HepG2 (cell line): Measurements from ENCODE around the gene PPFIA4. TPM values are rescaled to one million over a fixed set of nuclear protein-coding genes. Genes with fewer than 3 reads are reported as not detected.

Experiments
- ATAC-seq: fragments of 200-7000 bp; cut with Tn5 transposase; 3 replicates; pipeline ENCODE4 v1.9.1; 2020; ENCODE audit warnings: mild to moderate bottlenecking, moderate library complexity
- BruUV-seq: library from RNA; stranded (reverse); fragments of 400-500 nt; replicated peaks from 2 replicates; lab custom pipeline; 2021; lab: Mats Ljungman, UMichigan
- CTCF ChIA-PET: fragments of 300-600 bp; formaldehyde crosslinking; extraction: SDS; loops from one replicate; lab custom pipeline; 2021; ENCODE audit warnings: low total read pairs, inconsistent platforms, low intra/inter-chr PET ratio; lab: Yijun Ruan, JAX
- POLR2A ChIA-PET: fragments of 350-600 bp; sonication (Branson Sonifier 250); formaldehyde crosslinking; loops from one replicate; lab custom pipeline; 2020; ENCODE audit warnings: antibody characterized with exemption, inconsistent platforms; lab: Yijun Ruan, JAX
- DNase-seq: peaks from one replicate; pipeline ENCODE4 v3.0.0-alpha.2; 2015; ENCODE audit warnings: low spot score
- FAIRE-seq: peaks from 3 replicates; lab custom pipeline; 2011; peaks lifted over from hg19 to GRCh38; lab: Jason Lieb, UNC
- H2AFZ ChIP-seq: one replicate; pipeline ENCODE4 v1.6.1; 2011; ENCODE audit warnings: low read length, inconsistent platforms
- H3K27ac ChIP-seq: fragments of 300-600 bp; 3 replicates; pipeline ENCODE4 v1.8.0; 2011; ENCODE audit warnings: mixed run types, mild to moderate bottlenecking, mixed read lengths, low read length, inconsistent platforms; ENCODE audit not compliant: insufficient read depth; ENCODE audit errors: extremely low read length
- H3K27me3 ChIP-seq, 2 experiments: fragments of 200-600 bp in 1 of 2; 2 replicates in 1 of 2; 3 replicates in 1 of 2; pipeline versions ENCODE4 v1.6.0 to v1.8.0; 2011; ENCODE audit warnings: low read length in 2 of 2, mild to moderate bottlenecking in 2 of 2, moderate library complexity in 2 of 2, inconsistent platforms in 1 of 2; ENCODE audit not compliant: insufficient read depth in 2 of 2, control insufficient read depth in 1 of 2
- H3K36me3 ChIP-seq, 2 experiments: fragments of 200-600 bp in 1 of 2; replicated peaks in 1 of 2; 2 replicates in 1 of 2; 3 replicates in 1 of 2; pipeline versions ENCODE4 v1.5.1 to v1.8.0; 2011; ENCODE audit warnings: low read length in 2 of 2, inconsistent platforms in 1 of 2; ENCODE audit not compliant: insufficient read depth in 2 of 2, control insufficient read depth in 1 of 2
- H3K4me1 ChIP-seq: 2 replicates; pipeline ENCODE4 v1.5.1; 2012; ENCODE audit warnings: low read length, inconsistent platforms; ENCODE audit not compliant: insufficient read depth
- H3K4me2 ChIP-seq: 2 replicates; pipeline ENCODE4 v1.6.0; 2011; ENCODE audit warnings: low read depth, low read length, inconsistent platforms
- H3K4me3 ChIP-seq, 3 experiments: fragments of 200-600 bp in 1 of 3; sonication (generic), shearing (Covaris generic) in 1 of 3; replicated peaks in 1 of 3; 2 replicates each; pipeline ENCODE4 v1.5.1; 2011 to 2016; ENCODE audit warnings: low read length in 3 of 3, inconsistent platforms in 2 of 3, low read depth in 2 of 3, mild to moderate bottlenecking in 2 of 3, control low read depth in 1 of 3, mixed read lengths in 1 of 3; ENCODE audit not compliant: insufficient read depth in 1 of 3
- H3K79me2 ChIP-seq: one replicate; pipeline ENCODE4 v1.6.1; 2011; ENCODE audit warnings: low read length, inconsistent platforms; ENCODE audit not compliant: insufficient read depth
- H3K9ac ChIP-seq: 2 replicates; pipeline ENCODE4 v1.6.0; 2011; ENCODE audit warnings: mild to moderate bottlenecking, low read depth, low read length, inconsistent platforms; ENCODE audit not compliant: insufficient read depth
- H3K9me3 ChIP-seq: 2 replicates; pipeline ENCODE4 v1.5.1; 2012; ENCODE audit warnings: mild to moderate bottlenecking, low read length
- H4K20me1 ChIP-seq: 2 replicates; pipeline ENCODE4 v1.6.0; 2011; ENCODE audit warnings: inconsistent platforms, mild to moderate bottlenecking, low read length, moderate library complexity; ENCODE audit not compliant: insufficient read depth
- BHLHE40 ChIP-seq: IDR thresholded peaks from 2 replicates; pipeline ENCODE4 v1.6.1; 2011; ENCODE audit warnings: low read length, improper control_type of control experiment
- CAMTA2 ChIP-seq: sonication (generic); formaldehyde crosslinking; IDR thresholded peaks from 2 replicates; pipeline ENCODE4 v1.4.0; 2020; ENCODE audit warnings: mild to moderate bottlenecking, missing genetic modification reagents, borderline replicate concordance
- CC2D1A ChIP-seq: sonication (generic); formaldehyde crosslinking; IDR thresholded peaks from 2 replicates; pipeline ENCODE4 v1.8.1; 2023; ENCODE audit warnings: mild to moderate bottlenecking, missing genetic modification reagents
- DMAP1 ChIP-seq: IDR thresholded peaks from 2 replicates; pipeline ENCODE4 v1.6.1; 2016
- HMGXB3 ChIP-seq: sonication (generic); formaldehyde crosslinking; IDR thresholded peaks from 2 replicates; pipeline ENCODE4 v1.4.0; 2020; ENCODE audit warnings: missing genetic modification reagents, borderline replicate concordance
- IKZF4 ChIP-seq: sonication (generic); formaldehyde crosslinking; IDR thresholded peaks from 2 replicates; pipeline ENCODE4 v1.5.1; 2020; ENCODE audit warnings: borderline replicate concordance, mild to moderate bottlenecking, low read depth, missing genetic modification reagents; ENCODE audit errors: not compliant biosample characterization
- MAX ChIP-seq: IDR thresholded peaks from 2 replicates; pipeline ENCODE4 v1.6.1; 2012; ENCODE audit warnings: inconsistent platforms
- MXD4 ChIP-seq: IDR thresholded peaks from 2 replicates; pipeline ENCODE4 v1.6.1; 2016; ENCODE audit warnings: mild to moderate bottlenecking, missing biosample characterization, missing genetic modification reagents
- PTBP1 ChIP-seq: fragments of 200-400 bp; formaldehyde crosslinking; IDR thresholded peaks from 2 replicates; pipeline ENCODE4 v1.6.1; 2018; ENCODE audit warnings: low read length, low read depth; ENCODE audit not compliant: poor library complexity, severe bottlenecking
- SOX5 ChIP-seq: IDR thresholded peaks from 2 replicates; pipeline ENCODE4 v1.6.1; 2016; ENCODE audit warnings: borderline replicate concordance
- ZBTB14 ChIP-seq: sonication (generic); formaldehyde crosslinking; IDR thresholded peaks from 2 replicates; pipeline ENCODE4 v1.4.0; 2020; ENCODE audit warnings: missing genetic modification reagents
- ZNF296 ChIP-seq: sonication (generic); formaldehyde crosslinking; conservative IDR thresholded peaks from 2 replicates; pipeline ENCODE4 v1.5.0; 2020; ENCODE audit warnings: mild to moderate bottlenecking, missing genetic modification reagents
- ZNF567 ChIP-seq: sonication (generic); formaldehyde crosslinking; IDR thresholded peaks from 2 replicates; pipeline ENCODE4 v1.8.1; 2023; ENCODE audit warnings: mild to moderate bottlenecking, missing genetic modification reagents, borderline replicate concordance
- ZNF775 ChIP-seq: sonication (generic); formaldehyde crosslinking; IDR thresholded peaks from 2 replicates; pipeline ENCODE4 v1.4.0; 2020; ENCODE audit warnings: missing genetic modification reagents, mild to moderate bottlenecking, moderate library complexity, borderline replicate concordance
- WGBS: methylation state at CpG from one replicate; pipeline ENCODE4 v1.1.6; 2017; ENCODE audit warnings: low lambda C conversion rate; 5-methylcytosine and 5-hydroxymethylcytosine counted together
- in situ Hi-C: cut with HindIII; loops from 2 replicates; pipeline ENCODE4 v1.10.0; 2017; ENCODE audit warnings: low pct_unique_long_range_greater_than_20kb; ENCODE audit not compliant: extremely low pct_ligation_motif_present
- intact Hi-C: fragments of 100-400 bp; cut with micrococcal nuclease; formaldehyde crosslinking; loops from one replicate; pipeline ENCODE4 v1.10.0; 2022; ENCODE audit not compliant: unreplicated experiment
- polyA plus RNA-seq, 8 experiments: library from polyadenylated mRNA; depleted of rRNA in 3 of 8; stranded (reverse) in 7 of 8; unstranded in 1 of 8; fragments of >200 nt; fragmentation: Illumina TruSeq in 4 of 8; extraction: Trizol in 4 of 8; gene quantifications; 2 replicates each; pipeline versions ENCODE4 v1.2.1 to v1.2.3, GENCODE V29; 2011 to 2016; ENCODE audit warnings: low read depth in 4 of 8, missing spikeins in 1 of 8, mixed read lengths in 1 of 8; ENCODE audit not compliant: insufficient read depth in 1 of 8
- total RNA-seq, 5 experiments: library from RNA; depleted of rRNA; stranded (reverse); fragments of >200 nt; fragmentation: Illumina TruSeq; extraction: Trizol; gene quantifications; 2 replicates each; pipeline ENCODE4 v1.2.3, GENCODE V29; 2016; ENCODE audit warnings: low read depth in 1 of 5

PPFIA4 gene
- total and polyA plus RNA-seq, 2 of the 13 experiments (the other 11 are each of a cell fraction or from before 2014, with no cell fraction given), result 6.4 TPM; not detected in 1

- Histone ChIP-seq H3K4me3 (no peak overlapping the region), H2AFZ (no peak overlapping the region), H4K20me1 (no peaks in the 10 kb centered on the region), H3K79me2 (no peaks in the 10 kb centered on the region), H3K9ac (no peak overlapping the region), H3K4me1 (no peaks in the 10 kb centered on the region), H3K36me3 (no peaks in the 10 kb centered on the region), H3K4me2 (no peak overlapping the region), H3K27me3 (peaks cover 1 to 15% of the 10 kb centered on the region in 2 experiments; a peak in 3 of 5 replicates), H3K27ac (no peak overlapping the region), H3K9me3 (no peaks in the 10 kb centered on the region)
- DNase-seq, result no peak
- intact Hi-C loops (no loop called here), in situ Hi-C loops (no loop called here)
- no peak for ATAC-seq
- BruUV-seq, result no TSS peak
- ChIA-PET POLR2A (no interaction called here), CTCF (no interaction called here)
- 13% methylated on average over 11 of the region's 11 CpGs for WGBS
- TF ChIP-seq HMGXB3 (CRISPR knock-in tag) (no peak), PTBP1 (no peak), MXD4 (CRISPR knock-in tag) (no peak), IKZF4 (CRISPR knock-in tag) (no peak), DMAP1 (CRISPR knock-in tag) (no peak), ZBTB14 (CRISPR knock-in tag) (no peak), BHLHE40 (no peak), CC2D1A (CRISPR knock-in tag) (no peak), ZNF296 (CRISPR knock-in tag) (no peak), MAX (no peak), ZNF567 (CRISPR knock-in tag) (no peak), ZNF775 (CRISPR knock-in tag) (no peak), SOX5 (CRISPR knock-in tag) (no peak), CAMTA2 (CRISPR knock-in tag) (no peak)
- no peak for FAIRE-seq
Observed at GRCh38 chr1:203121186-203122015, 95.1 kb downstream of the PPFIA4 start.
